Activated CD8-positive, alpha-beta memory T cell treated with anti-CD3 and anti-CD28 coated beads for 48 hours (primary cell): ENCODE data around the gene CHCHD6.

Experiments used
- DNase-seq, 3 experiments: peaks; one replicate each; pipeline ENCODE4 v3.0.0-alpha.2; 2020; ENCODE audit warnings: low read depth in 2 of 3, low spot score in 2 of 3

CHCHD6 gene

DNA sequence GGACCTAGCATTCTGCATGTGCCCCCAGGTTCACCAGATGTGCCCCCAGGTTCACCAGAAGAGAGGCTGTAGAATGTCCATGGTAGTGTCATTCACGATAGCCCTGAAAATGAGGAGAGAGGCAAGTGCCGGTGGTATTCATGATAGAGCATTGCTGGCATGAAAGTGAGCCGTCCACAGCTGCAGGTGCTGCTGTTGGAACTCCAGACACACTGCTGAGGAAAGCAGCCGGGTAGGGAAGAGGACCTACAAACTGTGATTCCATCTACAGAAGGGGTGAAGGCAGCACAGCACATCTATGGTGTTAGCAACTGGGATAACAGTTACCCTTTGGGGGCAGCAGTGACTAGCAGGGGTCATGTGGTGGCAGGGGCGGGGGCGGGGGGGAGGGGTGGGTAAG, 153.9 kb downstream of the CHCHD6 start:
- no peak for DNase-seq

DNA sequence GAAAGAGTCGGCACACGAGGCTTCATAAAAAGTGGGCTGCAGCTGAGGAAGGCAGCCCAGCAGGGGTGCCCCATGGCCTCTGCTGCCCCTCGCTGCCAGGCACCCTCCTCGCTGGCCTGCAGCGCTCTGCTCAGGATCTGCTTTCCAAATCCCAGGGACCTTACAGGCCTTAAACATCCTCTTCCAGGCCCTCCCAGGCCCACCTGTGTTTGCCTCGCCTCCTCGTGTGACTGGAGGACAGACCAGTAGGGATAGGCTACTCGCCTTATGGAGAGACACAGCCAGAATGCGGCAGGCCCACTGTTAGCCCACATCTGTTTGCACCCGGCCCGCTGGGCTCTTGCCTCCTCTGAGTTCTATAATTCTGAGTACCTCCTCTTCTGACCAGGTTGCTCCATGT, 154.4 kb downstream of the CHCHD6 start:
- DNase-seq, result no peak

- DNase-seq, result no peak
These were observed 154.8 kb downstream of the CHCHD6 start for GRCh38 chr3:126858887-126859286.

DNA sequence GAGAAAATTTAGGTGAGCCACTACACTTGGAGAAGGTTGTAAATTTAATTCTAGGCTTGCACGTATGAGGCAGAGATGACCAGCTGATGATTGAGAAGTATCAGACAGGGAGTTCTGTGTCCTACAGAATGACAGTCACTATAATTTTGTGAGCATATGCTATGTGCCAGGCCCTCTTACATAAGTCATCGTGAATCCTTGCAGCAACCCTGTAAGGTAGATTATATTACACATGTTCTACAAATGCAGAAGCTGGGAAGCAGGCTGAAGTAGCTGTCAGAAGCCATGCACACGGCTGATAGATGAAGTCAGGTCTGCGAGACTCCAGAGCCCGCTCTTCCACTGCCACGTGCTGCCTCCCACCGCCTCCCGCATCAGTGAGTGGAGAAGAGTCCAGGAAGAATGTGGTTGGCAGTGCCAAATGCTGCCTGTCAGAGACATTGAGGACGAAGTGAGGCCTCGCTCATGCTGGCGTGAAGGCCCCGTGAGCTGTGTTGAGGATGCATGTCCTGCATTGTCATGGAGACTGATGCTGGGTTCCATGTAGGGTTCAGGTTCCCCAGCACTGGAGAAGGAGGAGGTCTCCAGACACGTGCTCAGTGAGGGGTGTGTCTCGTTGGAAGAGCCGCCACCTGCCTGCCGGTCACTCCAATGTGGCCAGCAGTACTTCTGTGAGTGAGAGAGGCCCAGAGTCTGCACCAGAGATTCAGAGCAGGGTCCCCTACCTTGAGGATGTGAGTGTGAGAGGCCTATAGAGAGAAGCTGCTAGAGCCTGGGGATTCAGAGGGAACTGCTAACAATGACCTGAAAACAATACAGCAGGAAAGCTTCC, 155.6 kb downstream of the CHCHD6 start:
- DNase-seq, result no peak

DNA sequence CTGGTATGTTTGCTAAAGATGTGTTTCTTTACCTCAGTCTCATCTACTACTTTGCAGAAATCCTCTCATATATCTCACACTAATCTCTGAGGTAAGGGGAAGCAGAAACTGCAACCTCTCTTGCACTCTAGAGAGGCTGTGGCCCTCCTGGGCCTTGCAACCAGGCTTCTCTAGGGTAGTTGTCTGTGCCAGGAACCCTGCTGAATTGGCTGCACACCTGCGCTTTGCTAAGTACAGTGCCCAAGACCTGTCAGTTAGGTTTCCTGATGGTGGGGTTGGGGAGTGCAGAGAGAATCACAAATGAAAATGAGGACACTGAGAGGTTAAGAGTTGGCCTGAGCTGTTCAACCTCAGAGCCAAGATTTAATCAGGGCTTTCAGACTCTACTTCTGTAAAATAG, 161.7 kb downstream of the CHCHD6 start:
- no peak for DNase-seq

- DNase-seq, result no peak
These were observed 162.2 kb downstream of the CHCHD6 start for GRCh38 chr3:126866175-126866759.

DNA sequence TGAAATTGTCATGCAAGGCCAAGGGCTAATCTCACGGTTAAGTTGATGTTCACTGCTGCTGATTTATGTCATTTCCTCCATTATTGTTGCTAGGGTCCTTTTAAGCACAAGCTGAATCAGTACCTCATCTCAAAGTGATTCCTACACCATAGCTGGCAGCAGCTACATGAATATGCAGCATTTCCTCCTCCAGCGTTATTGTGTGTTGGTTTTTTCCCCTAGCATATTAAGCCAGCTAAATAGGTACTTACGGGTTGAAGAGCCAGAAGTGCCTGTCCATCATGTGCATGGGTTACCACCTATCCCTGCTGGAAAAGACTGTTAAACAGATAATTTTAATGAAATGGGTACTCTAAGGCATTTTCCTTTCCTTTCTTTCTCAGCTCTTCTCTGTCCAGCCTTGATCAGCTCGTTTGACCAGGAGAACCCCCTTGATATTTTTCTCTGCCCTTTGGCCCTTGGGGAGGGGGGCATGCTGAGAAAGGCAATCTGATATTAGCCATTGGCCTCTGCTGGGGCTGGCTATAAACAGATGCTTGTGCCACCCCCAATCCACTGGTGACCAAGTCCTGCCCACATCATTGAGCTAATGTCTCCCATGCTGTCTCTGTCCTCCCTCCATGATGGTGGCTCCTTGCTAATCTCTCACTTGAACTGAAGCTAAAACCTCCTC, 163.3 kb downstream of the CHCHD6 start:
- no peak for DNase-seq

DNA sequence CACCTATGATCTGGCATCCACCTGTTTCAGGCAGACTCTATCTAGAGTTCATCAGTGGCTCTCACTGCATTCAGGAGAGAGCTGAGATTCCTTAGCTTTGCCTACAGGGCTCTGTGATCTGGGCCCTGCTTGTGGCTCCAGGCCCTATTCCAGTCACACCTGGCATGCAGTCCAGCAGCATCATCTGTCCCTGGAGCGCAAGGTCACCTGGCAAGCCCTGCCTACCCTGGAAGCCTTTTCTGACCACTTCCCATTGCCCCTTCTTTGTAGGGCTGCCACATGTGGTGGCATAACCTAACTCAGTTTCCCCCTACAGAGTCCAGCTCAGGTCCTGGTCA, 163.8 kb downstream of the CHCHD6 start:
- no peak for DNase-seq

- DNase-seq, result no peak
These were observed 166.7 kb downstream of the CHCHD6 start for GRCh38 chr3:126870608-126871210.

- no peak for DNase-seq
These were observed 168.8 kb downstream of the CHCHD6 start for GRCh38 chr3:126872701-126873342.

- DNase-seq, result no peak
These were observed 169.4 kb downstream of the CHCHD6 start for GRCh38 chr3:126873416-126873815.

DNA sequence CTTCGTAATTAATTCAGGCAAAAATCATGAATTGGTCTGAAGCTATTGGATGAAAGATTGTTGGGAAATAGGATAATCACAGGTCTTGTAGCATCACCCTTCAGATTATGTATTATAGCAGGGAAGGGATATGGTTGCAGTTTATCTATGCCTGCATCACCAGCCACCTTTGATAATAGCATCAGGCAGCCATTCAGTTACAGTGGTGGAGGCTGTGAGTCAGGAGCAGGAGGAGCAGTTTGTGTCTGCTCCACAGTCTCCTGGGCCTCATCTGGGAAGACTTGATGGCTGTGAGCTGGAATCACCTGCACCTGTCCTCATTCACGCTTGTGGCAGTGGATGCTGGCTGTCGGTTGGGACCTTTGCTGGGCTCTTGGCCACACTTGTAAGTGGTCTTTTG, 174.6 kb downstream of the CHCHD6 start:
- DNase-seq, result no peak

- no peak for DNase-seq
These were observed 176.9 kb downstream of the CHCHD6 start for GRCh38 chr3:126880901-126881300.

GRCh38 chr3:126881861-126882260, 177.8 kb downstream of the CHCHD6 start:
- DNase-seq, result no peak

- no peak for DNase-seq
These were observed 179.2 kb downstream of the CHCHD6 start for GRCh38 chr3:126883241-126883640.

GRCh38 chr3:126885425-126885824, 181.4 kb downstream of the CHCHD6 start:
- no peak for DNase-seq

DNA sequence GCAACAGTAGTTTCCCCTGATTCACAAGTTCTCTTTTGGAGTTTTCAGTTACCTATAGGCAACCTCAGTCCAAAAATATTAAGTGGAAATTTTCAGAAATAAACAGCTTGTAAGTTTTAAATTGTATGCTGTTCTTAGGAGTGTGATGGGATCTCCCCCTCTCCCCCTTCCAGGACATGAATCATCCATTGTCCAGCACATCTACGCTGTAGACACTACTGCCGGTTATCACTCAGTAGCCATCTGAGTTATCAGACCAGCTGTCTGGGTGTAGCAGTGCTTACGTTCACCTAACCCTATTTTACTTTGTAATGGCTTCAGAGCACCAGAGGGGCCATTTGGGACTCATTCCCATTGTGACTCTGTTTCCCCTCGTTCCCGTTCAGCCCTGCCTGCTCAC, 182.2 kb downstream of the CHCHD6 start:
- DNase-seq, result no peak

DNA sequence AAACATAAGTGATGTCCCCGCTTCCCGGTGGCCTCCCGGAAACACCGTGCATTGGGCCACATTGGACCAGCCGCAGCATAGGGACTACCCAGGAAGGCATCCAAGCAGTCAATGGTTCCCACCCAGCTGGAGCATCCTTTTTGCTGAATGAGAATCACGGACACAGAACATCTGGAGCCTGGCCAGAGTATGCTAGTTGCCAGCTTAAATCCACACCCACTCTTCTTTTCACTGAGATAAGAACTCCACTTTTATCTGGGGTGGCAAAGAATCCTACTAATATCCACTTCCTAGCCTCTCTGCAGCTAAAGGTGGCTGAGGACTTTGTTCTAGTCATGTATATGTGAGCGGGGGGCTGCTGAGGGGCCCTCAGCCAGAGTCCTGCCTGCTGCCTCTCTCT, 183.6 kb downstream of the CHCHD6 start:
- no peak for DNase-seq

- no peak for DNase-seq
These were observed 184.2 kb downstream of the CHCHD6 start for GRCh38 chr3:126888186-126888760.

- no peak for DNase-seq
These were observed 185.5 kb downstream of the CHCHD6 start for GRCh38 chr3:126889276-126890201.
